ENCODE measurements around the gene C2CD4D.
"Not testable (repeated sequence)": the region's sequence is repeated elsewhere in the genome, so short reads cannot be mapped to it uniquely, and the experiment has no call there.

The C2CD4D gene

GRCh38 chr1:151839457-151840403, at the start of gene C2CD4D:
Gene C2CD4D (minus strand): TSS chr1:151839820. CDS start chr1:151838989, 831 bp downstream.
- DNase-seq (ENCODE audit: extremely low read depth in 1 of 2, low read depth in 1 of 2): peak in 1 of 2 donors; percentile 55

- DNase-seq (ENCODE audit: extremely low read depth in 1 of 2, low read depth in 1 of 2): no peak
Observed at GRCh38 chr1:151888972-151889570, 49.5 kb upstream of the C2CD4D start.

GRCh38 chr1:151887028-151887427, 47.4 kb upstream of the C2CD4D start:
- DNase-seq (ENCODE audit: extremely low read depth in 1 of 2, low read depth in 1 of 2): no peak

DNA sequence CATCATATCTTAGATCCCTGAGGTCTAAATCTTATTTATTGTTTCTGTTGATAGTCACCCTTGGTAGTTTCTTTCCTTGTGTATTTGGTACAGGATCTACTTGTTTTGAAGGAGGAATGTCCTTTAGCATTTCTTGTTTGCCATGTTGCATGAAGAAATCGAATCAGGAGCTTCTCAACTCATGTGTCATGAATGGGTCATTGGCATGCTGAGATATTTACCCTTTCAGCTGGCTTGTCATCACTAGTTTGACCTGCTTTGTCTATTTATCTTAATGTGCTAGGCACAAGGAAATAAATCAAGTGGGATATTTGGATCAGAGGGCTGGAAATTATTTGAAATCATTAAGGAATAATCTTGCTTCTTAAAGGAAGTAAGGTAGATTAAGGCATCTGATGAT, 45.9 kb upstream of the C2CD4D start:
- no peak for DNase-seq (ENCODE audit: extremely low read depth in 1 of 2, low read depth in 1 of 2)

DNA sequence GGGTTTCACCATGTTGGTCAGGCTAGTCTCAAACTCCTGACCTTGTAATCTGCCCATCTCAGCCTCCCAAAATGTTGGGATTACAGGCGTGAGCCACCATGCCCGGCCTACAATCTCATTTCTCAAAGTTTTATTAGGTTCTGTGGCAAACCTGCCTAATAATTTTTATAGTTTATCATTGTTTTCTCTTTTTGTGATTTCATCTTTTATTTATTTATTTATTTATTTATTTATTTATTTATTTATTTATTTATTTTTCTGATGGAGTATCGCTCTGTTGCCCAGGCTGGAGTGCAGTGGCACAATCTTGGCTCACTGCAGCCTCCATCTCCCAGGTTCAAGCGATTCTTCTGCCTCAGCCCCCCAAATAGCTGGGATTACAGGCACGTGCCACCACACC, 45.3 kb upstream of the C2CD4D start:
- DNase-seq (ENCODE audit: extremely low read depth in 1 of 2, low read depth in 1 of 2): not testable (repeated sequence)

DNA sequence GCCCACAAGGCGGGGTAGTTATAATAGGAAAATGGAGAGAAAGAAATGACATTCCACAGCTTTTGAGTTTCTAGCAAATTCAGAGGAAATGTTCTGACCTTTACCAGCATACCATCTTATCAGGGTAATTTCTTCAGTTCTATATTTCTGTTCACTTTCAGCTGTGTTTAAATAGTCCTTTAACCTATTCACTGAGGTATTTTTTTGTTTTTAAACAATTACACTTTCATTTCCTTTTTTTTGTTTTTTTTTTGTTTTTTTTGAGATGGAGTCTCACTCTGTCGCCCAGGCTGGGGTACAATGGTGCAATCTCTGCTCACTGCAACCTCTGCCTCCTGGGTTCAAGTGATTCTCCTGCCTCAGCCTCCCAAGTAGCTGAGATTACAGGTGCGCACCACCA, 44.8 kb upstream of the C2CD4D start:
- DNase-seq (ENCODE audit: extremely low read depth in 1 of 2, low read depth in 1 of 2): not testable (repeated sequence)

DNA sequence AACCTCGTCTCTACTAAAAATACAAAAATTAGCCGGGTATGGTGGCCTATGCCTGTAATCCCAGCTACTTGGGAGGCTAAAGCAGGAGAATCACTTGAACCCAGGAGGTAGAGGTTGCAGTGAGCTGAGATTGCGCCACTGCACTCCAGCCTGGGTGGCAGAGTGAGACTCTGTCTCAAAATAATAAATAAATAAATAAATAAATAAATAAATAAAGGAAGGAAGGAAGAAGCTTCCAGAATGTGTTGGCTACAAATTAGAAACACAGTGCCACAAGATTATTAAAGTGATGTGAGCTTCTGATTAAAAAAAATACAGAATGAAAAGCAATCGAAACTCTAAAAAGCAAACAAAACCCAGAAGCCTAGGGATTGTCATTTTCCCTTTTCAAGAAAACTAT, 44.3 kb upstream of the C2CD4D start:
- not testable (repeated sequence) for DNase-seq (ENCODE audit: extremely low read depth in 1 of 2, low read depth in 1 of 2)

- not testable (repeated sequence) for DNase-seq (ENCODE audit: extremely low read depth in 1 of 2, low read depth in 1 of 2)
Observed at GRCh38 chr1:151882918-151883317, 43.3 kb upstream of the C2CD4D start.

DNA sequence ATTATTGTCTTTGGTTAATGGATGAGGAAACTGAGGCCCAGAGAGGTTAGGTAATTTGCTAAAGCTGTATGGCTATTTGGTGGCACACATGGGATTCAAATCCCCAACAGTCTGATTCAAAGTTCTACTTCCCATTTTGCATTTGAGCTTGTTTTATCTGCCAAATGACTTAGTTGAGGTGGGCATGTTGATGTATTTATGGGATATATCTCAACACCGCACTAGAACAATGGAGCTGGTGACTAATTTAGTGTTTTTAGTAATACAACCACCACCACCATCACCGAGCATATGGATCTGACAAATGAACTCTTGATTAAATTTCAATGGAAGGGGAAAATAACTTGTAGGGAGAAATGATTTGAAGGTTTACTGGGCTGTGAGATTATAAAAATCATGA, 42.8 kb upstream of the C2CD4D start:
- DNase-seq (ENCODE audit: extremely low read depth in 1 of 2, low read depth in 1 of 2): no peak

DNA sequence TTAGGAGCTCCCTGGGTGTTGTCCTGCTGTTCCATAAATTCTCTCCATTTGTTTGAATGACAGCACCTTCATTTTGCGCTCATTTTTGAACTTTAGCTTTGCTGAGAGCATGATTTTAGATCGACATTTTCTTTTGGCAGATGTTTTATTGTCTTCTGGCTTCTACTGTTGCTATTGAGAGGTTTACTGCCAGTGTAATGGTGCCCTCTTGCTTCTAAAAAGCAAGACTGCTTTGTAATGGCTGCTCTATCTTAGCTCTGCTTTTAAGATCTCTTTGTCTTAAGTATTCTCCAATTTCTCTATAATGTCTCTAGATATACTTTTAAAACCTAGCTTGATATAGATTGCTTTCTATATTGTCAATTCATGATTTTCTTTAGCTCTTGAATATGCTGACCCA, 41.9 kb upstream of the C2CD4D start:
- DNase-seq (ENCODE audit: extremely low read depth in 1 of 2, low read depth in 1 of 2): no peak

DNA sequence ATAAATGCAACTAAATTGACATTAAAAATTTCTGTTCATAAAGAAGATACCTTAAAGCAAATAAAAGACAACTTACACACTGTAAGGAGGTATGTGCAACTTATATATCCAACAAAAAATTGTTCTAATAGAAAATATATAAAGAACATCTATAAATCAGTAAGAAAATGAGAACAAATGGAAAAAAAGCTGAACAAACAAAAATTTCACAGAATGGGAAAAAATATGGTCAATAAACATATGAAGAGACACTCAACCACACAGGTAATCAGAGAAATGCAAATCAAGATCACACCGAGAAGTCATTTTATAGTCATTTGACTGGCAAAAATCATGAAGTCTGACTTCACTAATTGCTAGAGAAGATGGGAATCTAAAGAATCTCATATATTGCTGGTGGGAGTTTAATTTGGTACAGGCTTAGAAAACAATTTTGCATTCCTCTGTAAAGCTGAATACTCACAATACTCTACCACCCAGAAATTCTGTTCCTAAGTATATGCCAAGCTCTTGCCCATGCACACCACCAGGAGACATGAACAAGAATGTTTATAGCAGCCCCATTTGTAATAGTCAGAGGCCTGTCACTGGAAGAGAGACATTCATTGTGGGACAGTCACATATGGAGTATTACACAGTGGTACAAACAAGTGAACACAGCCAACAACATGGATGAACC, 35.9 kb upstream of the C2CD4D start:
- no peak for DNase-seq (ENCODE audit: extremely low read depth in 1 of 2, low read depth in 1 of 2)

GRCh38 chr1:151872776-151873175, 33.2 kb upstream of the C2CD4D start:
- DNase-seq (ENCODE audit: extremely low read depth in 1 of 2, low read depth in 1 of 2): not testable (repeated sequence)

GRCh38 chr1:151871284-151872030, 31.8 kb upstream of the C2CD4D start:
- no peak for DNase-seq (ENCODE audit: extremely low read depth in 1 of 2, low read depth in 1 of 2)

- DNase-seq (ENCODE audit: extremely low read depth in 1 of 2, low read depth in 1 of 2): no peak
Observed at GRCh38 chr1:151868486-151868885, 28.9 kb upstream of the C2CD4D start.

DNA sequence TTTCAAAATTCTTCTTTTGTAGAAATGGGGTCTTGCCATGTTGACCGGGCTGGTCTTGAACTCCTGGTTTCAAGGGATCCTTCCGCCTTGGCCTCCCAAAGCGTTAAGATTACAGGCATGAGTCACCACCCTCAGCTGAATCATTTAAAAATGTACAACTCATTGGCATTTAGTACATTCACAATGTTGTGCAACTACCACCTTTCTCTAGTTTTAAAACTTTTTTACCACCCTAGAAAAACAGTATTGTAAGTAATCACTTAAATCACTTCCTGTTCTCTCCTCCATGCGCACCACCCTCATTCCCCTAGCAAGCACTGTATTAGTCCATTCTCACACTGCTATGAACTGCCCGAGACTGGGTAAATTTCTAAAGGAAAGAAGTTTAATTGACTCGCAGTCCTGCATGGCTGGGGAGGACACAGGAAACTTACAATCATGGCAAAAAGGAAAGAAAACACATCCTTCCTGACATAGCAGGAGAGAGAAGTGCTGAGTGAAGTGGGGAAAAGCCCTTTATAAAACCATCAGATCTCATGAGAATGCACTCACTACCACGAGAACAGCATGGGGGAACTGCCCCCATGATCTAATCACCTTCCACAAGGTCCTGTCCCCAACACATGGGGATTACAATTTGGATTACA, 28.3 kb upstream of the C2CD4D start:
- DNase-seq (ENCODE audit: extremely low read depth in 1 of 2, low read depth in 1 of 2): no peak

- no peak for DNase-seq (ENCODE audit: extremely low read depth in 1 of 2, low read depth in 1 of 2)
Observed at GRCh38 chr1:151867321-151867720, 27.7 kb upstream of the C2CD4D start.

GRCh38 chr1:151864411-151864810, 24.8 kb upstream of the C2CD4D start:
- DNase-seq (ENCODE audit: extremely low read depth in 1 of 2, low read depth in 1 of 2): no peak

DNA sequence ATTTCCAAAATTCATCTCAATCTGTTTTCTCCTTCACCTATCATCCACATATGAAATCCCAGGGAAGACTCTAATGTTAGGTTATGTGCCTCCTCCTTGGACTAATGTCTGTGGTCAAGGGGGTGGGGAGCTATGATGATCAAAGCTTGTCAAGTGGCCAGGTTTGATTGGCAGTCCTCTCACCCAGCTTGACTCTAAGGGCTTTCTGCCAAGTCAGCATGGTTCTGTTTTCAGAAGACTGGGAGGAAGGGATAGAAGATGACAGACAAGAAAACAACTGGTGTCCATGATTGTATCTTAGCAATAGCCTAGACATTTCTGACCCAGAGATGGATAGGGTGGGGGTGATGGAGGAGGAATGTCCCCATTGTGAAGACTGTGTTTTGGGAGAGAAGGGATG, 23.0 kb upstream of the C2CD4D start:
- DNase-seq (ENCODE audit: extremely low read depth in 1 of 2, low read depth in 1 of 2): no peak

GRCh38 chr1:151860504-151861187, 21.0 kb upstream of the C2CD4D start:
- DNase-seq (ENCODE audit: extremely low read depth in 1 of 2, low read depth in 1 of 2): no peak

GRCh38 chr1:151859891-151860293, 20.3 kb upstream of the C2CD4D start:
- DNase-seq (ENCODE audit: extremely low read depth in 1 of 2, low read depth in 1 of 2): no peak

All from stimulated activated CD8-positive, alpha-beta memory T cell treated with anti-CD3 and anti-CD28 coated beads, Interleukin-7, amount 100 ng/mL, for 48 hours (primary cell).